Activated CD4-positive, alpha-beta T cell treated with anti-CD3 and anti-CD28 coated beads for 4 hours (primary cell): ENCODE measurements around the gene XPO5.
"Not testable (repeated sequence)": the region's sequence is repeated elsewhere in the genome, so short reads cannot be mapped to it uniquely, and the experiment has no call there.

Source experiments
- DNase-seq, 2 donors: peaks; one replicate each; pipeline ENCODE4 v3.0.0-alpha.2; 2020

The XPO5 gene

DNA sequence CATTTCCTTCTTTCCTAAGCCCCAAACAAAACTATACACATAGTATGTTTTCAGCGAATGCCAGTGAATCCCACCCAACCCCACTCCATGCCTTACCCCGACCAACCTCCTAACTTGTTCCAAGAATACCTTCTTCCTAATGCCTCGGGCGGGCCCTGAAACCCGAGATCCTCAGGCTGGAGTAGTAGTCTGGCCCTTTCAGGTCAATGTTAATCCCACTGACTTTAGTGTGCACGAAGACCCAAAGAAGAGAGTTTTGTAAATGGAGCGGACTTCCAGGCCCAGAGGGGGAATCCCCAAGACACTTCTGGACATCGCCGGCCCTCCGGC lies 59.5 kb downstream of the XPO5 start:
- DNase-seq = no peak

GRCh38 chr6:43515808-43516207 lies 60.0 kb downstream of the XPO5 start:
- no peak for DNase-seq

DNA sequence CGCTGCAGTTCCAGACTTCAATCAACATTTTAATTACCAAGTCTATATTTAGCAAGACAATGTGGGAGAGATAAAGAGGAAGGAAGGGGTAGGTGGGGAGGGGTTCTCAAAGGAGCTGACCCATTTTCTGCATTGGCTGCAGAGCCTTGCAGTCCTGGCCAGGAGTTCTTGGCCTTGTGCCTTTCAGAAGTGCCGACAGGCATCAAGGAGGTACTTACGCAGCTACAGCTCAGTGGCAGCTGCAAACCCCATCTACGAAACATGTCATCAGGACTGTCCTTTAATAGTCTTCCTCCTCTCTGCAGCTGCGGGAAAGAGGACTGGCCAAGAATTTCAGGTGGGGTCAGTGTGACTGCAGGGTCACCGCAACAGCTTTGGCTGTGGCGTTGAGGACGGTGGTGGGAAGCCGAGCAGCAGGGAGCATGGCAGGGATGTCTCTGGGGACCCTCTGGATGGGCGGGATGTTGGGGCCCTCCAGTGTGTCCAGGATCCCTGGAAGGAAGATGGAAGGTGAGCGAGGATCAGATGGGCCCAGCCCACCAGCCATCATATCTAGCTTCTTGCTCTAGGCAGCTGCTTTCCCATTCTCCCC lies 63.9 kb downstream of the XPO5 start:
- DNase-seq = no peak

- no peak for DNase-seq
Observed at GRCh38 chr6:43510827-43511163, 65.0 kb downstream of the XPO5 start.

GRCh38 chr6:43509984-43510826 lies 65.6 kb downstream of the XPO5 start, which contains the start of gene LRRC73:
Gene LRRC73 (minus strand): TSS chr6:43510346. CDS start chr6:43509785, 561 bp downstream.
- DNase-seq = peak; percentile 74 to 78

- no peak for DNase-seq
Observed at GRCh38 chr6:43509142-43509983, 66.5 kb downstream of the XPO5 start.

GRCh38 chr6:43508481-43509141 lies 67.2 kb downstream of the XPO5 start:
- DNase-seq = no peak

- DNase-seq = peak; percentile 73 to 81
Observed at GRCh38 chr6:43506667-43507471, 69.0 kb downstream of the XPO5 start.

DNA sequence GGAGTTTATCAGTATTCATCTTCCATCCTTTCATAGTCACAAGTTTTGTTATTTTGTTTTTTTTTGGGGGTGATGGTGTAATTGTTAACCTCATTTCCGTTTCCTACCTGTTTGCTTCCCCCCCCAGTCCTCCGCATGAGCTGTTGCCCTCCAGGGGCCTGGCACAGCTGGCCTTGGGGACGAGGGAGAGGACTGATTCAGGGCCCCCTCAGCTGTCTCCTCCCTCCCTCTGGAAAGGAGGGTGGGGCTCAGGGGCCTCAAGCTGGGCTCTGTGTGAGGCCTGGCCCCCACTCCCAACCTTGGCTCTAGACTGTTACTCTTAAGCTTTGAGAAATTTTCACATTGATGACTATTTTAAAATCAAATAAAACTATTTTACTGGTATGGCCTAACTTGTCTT lies 69.7 kb downstream of the XPO5 start:
- DNase-seq = no peak

DNA sequence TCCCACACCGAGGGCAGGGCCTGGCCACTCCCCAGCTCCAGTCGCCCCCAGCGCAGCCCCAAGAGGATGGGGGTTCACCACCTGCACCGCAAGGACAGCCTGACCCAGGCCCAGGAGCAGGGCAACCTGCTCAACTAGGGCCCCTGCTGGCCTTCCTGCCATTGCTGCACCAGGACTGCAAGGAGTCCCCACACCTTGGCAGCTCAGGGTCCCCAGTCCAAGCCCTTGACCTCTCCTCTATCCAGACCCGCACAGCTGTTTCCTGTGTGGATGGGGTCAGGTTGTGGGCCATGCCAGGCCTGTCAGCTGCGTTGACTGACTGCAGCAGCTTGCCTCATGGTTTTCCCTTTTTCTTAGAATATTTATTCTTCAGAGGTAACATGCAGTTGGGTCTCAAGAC lies 70.1 kb downstream of the XPO5 start:
- no peak for DNase-seq

- no peak for DNase-seq
Observed at GRCh38 chr6:43504756-43505593, 70.9 kb downstream of the XPO5 start.

DNA sequence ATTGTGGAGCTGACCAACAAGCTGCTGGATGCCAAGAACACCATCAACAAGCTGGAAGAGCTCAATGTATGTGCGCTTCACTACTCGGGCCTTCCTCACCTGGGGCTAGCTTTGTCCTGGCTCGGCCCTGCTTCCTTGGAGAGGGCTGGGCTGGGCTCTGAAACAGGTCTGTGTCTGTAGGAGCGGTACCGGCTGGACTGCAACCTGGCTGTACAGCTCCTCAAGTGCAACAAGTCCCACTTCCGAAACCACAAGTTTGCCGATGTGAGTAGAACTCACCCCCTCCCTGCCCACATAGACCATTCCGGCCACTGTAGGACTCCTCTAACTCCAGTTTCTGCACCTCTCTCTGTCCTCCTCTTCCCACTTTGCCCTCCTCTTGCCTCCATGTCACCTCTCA lies 72.4 kb downstream of the XPO5 start:
- no peak for DNase-seq

DNA sequence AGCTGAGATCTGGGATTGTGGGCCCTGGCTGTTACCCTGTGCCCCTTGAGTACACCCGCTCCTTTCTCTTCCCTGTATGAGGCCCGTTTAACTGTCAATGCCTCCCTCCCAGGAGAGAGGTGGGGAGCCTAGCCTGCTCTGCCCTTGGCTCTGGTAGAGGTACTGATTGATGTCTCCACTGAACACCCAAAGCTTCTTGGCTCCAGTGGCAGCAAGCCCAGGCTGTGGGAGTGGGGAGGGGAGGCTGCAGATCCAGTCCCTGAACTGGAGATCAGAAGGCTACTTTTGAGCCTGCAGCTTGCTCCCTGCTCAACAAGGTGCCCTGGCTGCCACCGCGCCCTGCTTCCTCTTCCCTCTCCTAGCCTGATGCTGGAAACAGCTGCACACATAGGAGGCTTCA lies 73.2 kb downstream of the XPO5 start:
- no peak for DNase-seq

GRCh38 chr6:43500921-43501320 lies 74.9 kb downstream of the XPO5 start:
- DNase-seq = no peak

DNA sequence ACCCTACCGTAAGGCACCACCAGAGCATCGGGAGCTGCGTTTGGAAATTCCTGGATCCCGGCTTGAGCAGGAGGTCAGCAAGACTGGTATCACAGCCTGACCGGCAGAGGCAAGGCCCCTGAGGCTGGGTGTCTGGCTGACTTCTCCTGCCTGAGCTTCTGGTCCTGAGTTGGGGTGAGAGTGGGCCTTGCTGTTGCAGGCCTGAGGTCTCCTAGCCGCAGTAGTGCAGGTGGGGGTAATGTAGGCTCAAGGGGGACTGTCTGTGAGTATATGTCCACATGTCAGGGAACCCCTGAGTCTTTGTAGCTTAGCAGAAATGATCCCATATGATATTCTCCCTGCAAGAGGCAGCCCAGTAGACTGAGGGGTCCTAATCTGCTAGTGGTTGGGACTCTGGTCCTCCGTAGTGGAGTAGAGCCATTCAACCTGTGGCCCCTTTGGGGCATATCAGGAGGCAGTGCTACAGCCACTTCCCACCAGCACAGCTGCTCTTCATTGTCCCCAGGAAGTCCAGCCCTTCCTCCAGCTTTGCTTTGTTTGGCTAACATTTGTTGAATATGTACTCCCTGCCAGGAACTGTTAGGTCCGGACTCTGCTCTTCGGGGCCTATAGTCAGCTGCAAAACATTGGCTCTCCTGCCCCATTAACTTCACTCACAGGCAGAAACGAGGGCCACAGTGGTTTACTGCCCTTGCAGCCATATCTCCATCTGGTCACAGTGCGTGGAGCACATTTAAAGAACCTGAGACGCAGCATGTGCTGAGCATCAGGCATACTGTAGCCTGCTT lies 76.6 kb downstream of the XPO5 start:
- no peak for DNase-seq

GRCh38 chr6:43498291-43498690 lies 77.5 kb downstream of the XPO5 start:
- DNase-seq = not testable (repeated sequence)

DNA sequence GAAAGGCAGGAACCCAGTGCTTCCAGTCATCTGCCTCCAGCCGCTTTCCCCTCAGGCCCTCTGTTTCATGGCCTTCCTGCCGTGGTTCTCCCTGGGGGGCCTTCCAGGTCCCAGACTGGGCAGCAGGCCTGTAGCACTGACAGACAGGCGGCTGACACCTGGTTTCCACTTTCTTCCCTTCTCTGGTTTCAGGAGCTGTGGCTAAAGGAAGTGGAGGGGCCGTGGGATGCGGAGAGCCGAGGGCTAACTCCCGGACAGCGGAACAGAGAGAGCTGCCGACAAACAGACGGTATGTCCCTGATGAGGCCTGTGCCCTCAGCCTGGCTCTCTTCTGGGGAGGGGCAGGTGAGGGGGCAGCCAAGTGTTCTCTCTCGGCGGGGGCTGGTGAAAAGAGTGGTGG lies 78.1 kb downstream of the XPO5 start:
- no peak for DNase-seq

DNA sequence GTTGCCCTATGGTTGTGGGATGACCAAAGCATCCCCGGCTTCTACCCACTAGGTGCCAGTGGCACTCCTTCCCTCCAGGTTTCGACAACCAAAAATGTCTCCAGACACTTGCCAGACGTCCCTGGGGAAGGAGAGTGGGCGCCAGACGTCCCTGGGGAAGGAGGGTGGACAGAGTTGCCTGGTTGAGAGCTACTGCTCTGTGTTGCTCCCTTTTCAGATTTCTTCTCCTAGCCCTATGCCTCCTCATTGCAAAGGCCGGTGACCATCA lies 78.8 kb downstream of the XPO5 start:
- no peak for DNase-seq

- DNase-seq = no peak
Observed at GRCh38 chr6:43496370-43497128, 79.3 kb downstream of the XPO5 start.

DNA sequence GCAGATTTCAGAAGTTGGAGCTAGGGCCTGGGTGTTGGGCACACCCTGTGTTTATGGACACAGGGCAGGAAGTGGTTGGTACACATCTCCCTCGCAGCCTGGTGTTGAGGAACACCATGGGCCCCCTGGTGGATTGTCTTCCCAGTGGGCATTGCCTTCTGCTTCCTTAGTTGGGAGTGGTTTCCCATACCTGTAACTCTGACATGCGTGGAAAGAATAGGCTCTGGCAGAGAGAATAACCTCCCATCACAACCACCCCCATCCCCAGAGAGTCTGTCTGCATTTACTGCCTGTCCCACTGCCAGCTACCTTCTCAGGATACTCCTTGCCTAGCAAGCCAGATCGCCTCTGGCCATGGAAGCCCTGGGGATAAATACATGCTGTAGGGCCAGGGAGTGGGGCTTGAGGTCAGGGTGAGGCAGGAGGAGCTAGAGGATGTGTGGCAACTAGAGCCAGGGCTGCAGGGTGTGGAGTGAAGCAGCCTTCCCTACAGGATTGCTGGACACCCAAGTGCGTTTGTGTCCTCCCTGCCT lies 80.4 kb downstream of the XPO5 start:
- DNase-seq = no peak
